ENCODE results near the gene DRD3.

DNA sequence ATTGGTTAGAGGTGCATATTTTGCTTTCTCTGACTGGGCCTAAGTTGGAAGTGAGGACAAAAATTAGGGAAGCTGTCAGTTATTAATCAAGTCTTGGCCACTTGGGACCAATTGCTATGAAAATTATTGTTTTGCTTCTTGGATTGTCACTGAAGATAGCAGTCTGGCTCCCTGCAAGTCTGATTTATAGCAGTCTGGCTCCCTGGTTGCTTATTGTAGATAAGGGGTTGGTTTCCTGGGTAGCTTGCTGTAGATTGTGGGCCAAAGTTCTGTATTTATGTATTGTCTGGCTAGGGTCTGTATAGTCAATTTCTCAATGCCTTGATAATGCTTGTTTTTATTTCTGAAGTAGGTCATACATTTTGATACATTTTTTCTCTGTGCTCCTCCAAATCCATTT is 13.3 kb upstream of the DRD3 start:
- TF ChIP-seq, protein P1, sequence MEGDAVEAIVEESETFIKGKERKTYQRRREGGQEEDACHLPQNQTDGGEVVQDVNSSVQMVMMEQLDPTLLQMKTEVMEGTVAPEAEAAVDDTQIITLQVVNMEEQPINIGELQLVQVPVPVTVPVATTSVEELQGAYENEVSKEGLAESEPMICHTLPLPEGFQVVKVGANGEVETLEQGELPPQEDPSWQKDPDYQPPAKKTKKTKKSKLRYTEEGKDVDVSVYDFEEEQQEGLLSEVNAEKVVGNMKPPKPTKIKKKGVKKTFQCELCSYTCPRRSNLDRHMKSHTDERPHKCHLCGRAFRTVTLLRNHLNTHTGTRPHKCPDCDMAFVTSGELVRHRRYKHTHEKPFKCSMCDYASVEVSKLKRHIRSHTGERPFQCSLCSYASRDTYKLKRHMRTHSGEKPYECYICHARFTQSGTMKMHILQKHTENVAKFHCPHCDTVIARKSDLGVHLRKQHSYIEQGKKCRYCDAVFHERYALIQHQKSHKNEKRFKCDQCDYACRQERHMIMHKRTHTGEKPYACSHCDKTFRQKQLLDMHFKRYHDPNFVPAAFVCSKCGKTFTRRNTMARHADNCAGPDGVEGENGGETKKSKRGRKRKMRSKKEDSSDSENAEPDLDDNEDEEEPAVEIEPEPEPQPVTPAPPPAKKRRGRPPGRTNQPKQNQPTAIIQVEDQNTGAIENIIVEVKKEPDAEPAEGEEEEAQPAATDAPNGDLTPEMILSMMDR (conservative IDR thresholded peaks at IDR 0.05 in 1 of 2, IDR thresholded peaks at IDR 0.05 in 1 of 2; ENCODE audit: extremely low read depth in 1 of 2, insufficient read depth in 1 of 2, low read depth in 1 of 2, low read length in 2 of 2), result no peak
- no peak for TF ChIP-seq EZH2 (IDR thresholded peaks at IDR 0.05; ENCODE audit: borderline replicate concordance, low read length)
